Measurements from ENCODE around the gene LRCOL1.

Gene LRCOL1

DNA sequence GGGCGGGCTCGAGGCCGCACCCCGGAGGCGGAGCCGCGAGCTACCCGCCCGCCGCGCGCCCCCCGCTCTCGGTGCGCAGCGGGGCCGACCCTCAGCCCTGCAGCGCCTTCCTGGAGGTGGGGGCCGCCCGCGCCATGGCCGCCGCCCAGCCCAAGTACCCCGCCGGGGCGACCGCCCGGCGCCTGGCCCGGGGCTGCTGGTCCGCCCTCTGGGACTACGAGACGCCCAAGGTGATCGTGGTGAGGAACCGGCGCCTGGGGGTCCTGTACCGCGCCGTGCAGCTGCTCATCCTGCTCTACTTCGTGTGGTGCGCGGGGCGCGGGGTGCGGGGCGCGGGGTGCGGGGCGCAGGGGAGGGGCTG, 8.3 kb upstream of the LRCOL1 start, which contains the start of gene P2RX2:
P2RX2 (plus strand) TSS at position 94 of the 361 bp plus-strand sequence; CDS start at position 135, 41 bp downstream.
- DNase-seq, result no peak

DNA sequence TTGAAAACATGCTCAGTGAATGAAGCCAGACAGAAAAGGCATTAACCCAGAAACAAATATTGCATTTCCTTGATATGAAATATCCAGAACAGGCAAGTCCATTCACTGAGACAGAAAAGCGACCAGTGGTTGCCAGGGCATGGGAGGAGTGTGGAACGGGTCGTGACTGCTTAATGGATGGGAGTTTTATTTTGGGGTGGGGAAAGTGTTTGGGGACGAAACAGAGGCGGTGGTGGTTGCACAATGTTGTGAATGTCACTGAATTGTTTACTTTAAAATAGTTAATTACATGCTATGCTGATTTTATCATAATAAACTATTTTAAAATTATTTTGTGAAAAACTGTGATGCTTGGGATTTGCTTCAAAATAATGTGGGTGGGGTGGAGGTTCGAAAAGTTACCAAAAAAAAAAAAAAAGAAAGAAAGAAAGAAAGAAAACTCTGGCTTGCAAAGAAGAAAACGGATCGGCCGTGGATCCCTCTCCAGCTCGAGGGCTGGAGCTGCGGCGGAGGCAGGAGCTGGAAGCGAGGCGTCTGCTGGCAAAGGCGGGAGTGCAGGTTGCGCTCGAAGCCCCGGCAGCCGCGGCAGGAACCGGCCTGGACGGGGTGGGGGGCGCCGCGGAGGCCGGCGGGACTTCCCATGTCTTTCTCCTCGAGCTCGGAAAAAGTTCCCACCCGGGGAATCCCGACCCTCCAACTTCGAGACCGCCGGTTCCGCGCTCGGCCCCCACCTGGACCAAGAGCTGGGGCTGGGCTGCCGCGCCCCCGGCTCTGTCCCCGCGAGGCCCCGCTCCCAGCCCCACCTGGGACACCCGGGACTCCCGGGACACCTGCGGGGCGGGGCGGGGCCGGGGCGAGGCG, 7.7 kb upstream of the LRCOL1 start:
- no peak for DNase-seq

GRCh38 chr12:132617135-132617701, 6.8 kb upstream of the LRCOL1 start:
- no peak for DNase-seq

- DNase-seq, result no peak
Observed at GRCh38 chr12:132615579-132616038, 5.2 kb upstream of the LRCOL1 start.

DNA sequence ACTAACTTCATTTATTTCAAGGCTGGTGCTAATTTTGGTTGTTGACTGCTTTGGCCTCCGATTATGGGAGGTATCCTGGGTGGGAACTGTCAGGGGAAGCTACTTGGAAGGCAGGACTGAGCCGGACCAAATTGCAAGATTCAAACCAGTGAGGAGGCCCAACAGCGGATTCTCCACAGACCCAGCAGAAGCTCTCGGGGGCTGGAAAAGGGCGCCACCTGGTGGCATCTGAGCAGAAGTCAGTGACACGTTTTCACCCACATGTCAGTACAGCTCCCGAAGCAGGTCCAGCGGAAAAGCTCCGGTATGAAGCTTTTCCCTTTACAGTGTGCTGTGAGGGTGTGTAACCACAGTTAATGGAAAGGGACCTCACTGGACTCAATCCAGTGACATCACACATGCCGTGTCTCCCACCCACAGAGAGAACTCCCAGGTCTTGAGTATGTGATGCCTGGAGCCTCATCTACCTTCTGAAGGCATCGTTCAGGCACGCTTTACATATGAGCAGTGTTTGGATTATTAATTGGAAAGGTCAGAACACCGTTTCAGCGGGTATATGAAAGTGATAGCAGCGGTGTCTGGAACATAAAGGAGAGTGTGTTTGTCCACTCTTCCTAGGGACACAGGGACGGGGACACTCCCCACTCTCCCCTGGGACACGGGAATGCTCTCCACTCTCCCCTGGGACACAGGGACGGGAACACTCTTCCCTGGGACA, 4.6 kb upstream of the LRCOL1 start:
- peak; percentile 82 for DNase-seq

GRCh38 chr12:132614029-132614428, 3.6 kb upstream of the LRCOL1 start:
- no peak for DNase-seq

- no peak for DNase-seq
Observed at GRCh38 chr12:132611620-132612019, 1.2 kb upstream of the LRCOL1 start.

- DNase-seq, result no peak
Observed at GRCh38 chr12:132610866-132611602, 652 bp upstream of the LRCOL1 start.

DNA sequence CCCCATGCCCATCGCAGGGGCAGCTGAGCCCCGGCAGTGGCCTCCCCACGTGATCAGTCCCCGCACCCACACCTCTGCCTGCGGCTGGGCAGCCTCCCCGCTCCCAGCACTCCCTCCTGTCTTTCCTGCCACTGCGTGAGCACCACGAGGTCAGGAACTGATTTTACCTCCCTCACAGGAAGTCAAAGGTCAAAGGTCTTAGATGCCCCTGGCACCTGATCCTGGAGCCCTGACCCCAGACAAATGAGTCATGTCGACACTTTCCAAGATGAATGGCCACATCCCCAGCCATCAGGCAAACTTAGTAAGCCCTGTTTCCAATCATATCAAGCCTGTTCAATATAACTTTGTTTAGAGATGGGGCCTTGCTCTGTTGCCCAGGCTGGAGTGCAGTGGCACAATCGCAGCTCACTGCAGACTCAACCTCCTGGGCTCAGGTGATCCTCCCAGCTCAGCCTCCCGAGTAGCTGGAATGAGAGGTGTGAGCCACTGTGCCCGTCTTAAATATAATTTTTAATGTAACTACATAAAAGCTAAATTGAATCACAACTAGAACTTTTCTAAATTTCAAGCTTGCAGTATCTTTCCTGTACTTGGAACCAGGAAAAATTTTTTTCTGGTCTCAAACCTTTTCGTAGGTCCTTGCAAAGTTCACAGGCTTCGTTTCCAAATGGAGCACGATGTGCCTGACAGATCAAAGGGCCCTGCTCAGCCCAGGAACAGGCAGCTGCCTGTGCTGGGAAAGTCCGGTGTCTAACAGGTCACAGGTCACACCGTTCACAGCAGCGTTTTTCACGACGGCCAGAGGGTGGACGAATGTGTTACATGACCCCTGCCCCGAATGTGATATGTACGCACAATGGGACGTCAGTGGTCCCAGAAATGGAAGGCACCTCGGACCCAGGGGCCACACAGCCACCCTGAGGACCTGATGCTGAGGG, 1.9 kb downstream of the LRCOL1 start:
- no peak for DNase-seq

GRCh38 chr12:132606927-132607326, 3.5 kb downstream of the LRCOL1 start:
- DNase-seq, result no peak

DNA sequence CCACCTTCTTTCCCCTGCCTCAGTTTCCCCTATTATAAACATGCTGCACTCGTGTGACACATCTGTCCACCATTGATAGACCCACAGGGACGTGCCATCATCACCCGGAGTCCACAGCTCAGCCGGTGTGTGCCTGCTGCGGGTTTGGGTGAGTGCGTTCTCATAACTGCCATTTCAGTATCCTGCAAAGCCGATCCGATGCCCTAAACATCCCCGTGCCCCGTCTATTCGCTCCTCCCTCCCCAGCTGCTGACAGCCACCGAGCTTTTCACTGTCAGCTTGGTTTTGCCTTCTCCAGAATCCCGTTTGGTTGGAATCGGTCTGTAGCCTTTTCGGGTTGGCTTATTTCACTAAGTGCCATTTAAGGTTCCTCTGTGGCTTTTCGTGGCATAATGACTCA, 3.9 kb downstream of the LRCOL1 start:
- no peak for DNase-seq

- no peak for DNase-seq
Observed at GRCh38 chr12:132605892-132606291, 4.5 kb downstream of the LRCOL1 start.

DNA sequence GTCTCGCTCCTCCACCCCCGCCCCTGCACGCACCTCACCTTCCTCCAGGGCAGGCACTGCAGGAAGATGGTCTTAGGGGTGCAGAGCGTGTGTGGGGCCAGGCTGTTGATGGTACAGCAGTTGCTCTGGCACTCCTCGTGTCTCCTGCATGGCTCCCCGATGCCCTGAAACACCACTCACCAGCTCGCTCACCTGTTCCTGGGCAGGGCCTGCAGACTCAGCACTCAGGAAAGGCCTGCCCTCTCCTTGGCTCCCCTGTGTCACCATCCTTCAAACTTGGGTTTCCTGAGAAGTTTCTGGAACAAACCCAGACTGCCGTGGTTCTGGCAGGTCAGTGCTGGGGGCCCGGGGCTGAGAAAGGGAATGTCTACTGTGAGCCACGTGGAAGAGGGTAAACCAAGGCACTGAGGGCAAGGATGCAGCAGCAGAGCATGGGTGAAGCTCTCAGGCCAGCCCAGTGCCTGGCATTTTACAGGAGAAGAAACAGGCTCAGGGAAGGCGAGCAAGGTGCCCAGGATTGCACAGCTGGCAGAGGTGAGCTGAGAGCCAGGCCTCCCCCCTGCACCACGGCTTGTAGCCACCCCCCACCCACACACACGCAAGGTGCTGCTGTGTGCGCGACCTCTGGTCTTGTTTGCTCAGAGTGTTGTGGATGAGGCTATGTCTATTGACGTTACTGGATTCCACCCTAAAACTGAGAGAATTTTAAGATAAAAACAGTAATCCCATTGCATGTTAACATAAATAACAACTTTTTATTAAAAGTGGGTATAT, 5.5 kb downstream of the LRCOL1 start:
- DNase-seq, result no peak

DNA sequence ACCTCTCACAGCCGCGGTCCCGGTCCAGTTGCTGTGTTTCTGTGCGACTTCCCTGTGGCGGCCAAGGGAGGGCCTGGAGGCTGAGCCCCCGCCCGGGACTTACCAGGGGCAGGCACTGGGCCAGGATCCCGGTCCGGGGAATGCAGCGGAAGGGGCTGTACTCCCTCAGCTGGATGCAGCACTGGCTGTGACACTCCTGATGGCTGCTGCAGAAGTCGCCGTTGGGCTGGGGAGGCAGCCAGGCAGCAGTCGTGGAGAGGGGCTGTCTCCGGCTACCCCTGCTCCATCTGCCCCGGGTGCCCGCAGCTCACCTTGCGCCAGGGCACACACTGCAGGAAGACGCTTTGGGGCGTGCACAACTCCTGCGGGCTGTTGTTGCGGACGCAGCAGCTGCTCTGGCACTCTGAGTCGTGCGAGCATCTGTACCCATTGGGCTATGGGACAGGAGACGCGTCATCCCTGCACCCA, 6.2 kb downstream of the LRCOL1 start:
- no peak for DNase-seq

DNA sequence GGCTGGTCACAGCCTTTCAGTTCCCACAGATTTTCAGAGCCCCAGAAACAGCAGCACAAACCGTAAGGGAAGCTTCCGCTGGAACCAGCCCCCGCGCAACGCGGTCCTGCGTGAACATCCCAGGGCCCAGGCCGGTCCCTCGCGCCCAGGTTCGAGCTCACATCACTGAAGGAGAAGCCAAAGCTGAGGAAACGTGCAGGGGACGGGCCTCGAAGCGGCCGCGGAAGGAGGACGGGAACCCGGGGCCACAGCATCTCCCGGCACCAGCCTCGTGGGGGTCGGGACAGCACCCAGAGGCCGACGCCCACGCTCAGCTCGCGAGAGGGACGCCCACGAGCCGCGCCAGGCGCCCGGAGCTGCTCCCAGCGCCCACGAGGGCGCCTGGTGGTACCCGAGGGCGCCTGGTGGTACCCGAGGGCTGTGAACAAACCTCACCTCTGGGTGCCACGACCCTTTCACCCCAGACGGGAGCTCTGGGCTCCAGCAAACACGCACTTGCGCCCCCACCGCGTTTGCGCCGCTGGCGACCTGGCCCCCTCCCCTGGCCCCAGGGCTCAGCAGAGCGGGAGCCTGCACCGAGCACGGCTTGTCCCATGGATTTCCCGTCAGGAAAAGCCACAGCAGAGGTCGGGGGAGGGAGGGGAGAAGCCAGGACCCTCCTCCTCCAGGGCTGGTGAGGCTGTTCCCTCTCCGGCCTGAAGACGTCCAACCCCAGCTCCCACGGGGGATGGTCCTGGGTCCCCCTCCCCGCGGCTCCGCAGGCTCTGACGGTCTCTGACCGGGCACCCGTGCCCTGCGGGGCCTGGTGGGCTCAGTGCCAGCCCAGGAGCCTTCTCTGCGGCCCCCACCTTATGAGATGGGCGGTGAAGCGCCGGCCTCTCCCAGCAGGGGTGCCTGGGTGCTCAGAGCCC, 6.9 kb downstream of the LRCOL1 start:
- no peak for DNase-seq

DNA sequence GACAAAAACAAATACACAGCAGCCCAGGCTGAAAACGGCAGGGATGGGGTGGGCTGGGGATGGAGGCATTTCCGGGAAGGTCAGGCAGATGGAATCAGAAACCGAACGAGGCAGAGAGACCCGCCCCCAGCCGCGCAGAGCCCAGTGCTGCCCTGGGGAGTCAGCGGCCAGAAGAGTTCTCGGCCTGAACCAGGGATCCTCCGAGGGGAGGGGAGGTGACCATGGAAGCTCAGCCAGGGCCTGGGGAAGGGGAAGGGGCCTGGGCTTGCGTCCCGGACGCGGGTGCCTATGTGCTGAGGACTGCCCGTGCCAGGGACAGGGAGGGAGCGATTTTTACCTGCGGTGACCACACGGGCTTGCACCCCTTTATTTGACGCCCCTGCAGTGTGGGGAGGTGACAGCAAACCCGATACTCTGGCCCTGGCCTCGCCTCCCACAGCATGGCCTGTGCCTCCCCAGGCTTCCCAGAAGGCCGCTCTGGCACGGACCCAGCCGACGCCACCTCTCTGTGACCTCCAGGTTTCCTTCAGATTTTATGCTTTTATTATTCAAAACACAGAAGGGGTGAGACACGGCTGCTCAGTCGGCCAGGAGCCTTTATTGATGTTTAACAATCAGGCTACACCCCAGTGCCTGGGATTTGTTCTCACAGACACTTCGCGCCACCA, 7.7 kb downstream of the LRCOL1 start:
- no peak for DNase-seq

- no peak for DNase-seq
Observed at GRCh38 chr12:132601171-132601883, 9.1 kb downstream of the LRCOL1 start.
